GM19240 (cell line): ENCODE data around the gene ST8SIA2.
"Not testable (repeated sequence)": the region's sequence is repeated elsewhere in the genome, so short reads cannot be mapped to it uniquely, and the experiment has no call there.

Experiments used
- DNase-seq: peaks from one replicate; pipeline ENCODE4 v3.0.0; 2011; ENCODE audit warnings: low spot score; ENCODE audit not compliant: insufficient read length

Gene ST8SIA2

DNA sequence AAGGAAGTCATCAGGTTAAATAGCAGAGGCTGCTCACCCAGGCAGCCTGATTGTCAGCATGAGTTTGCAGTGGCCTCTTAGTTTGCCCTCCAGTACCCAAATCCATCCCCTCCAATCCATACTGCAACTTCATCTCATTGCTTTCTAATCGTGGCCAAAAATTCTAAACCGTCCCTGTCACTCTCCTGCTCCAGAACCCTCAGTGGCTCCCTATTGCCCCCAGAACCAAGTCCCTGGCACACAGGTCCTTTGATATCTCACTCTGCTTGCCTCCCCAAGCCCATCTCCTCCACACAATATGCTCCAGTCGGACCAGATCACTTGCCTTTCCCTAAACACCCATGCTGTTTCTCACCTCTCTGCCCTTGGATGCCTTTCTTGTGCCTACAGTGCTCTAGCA, 49.7 kb downstream of the ST8SIA2 start:
- DNase-seq: no peak

- no peak for DNase-seq
Measured at GRCh38 chr15:92444631-92445030, 51.0 kb downstream of the ST8SIA2 start.

DNA sequence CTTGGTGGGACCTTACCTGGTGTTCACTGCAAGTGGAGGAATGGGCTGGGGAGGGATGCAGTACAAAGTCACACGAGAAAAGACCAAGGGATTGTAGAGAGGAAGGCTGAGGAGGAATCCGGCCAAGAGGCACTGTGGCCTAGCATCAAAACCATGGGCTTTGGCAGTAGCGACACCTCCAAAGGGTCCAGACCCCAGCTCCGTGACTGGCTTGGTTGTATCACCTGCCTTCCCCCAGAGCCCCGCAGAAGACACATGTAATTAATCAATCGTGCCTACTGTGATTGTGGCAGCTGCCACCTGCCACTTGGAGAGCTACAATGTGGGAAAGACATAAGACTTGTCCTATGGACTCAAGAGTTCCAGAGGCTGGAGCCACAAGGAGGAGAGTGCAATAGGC, 54.7 kb downstream of the ST8SIA2 start:
- DNase-seq: no peak

- DNase-seq: no peak
Measured at GRCh38 chr15:92449476-92449875, 55.8 kb downstream of the ST8SIA2 start.

GRCh38 chr15:92451225-92451825, 57.6 kb downstream of the ST8SIA2 start:
- DNase-seq: no peak

- no peak for DNase-seq
Measured at GRCh38 chr15:92452143-92452542, 58.5 kb downstream of the ST8SIA2 start.

GRCh38 chr15:92453607-92454006, 59.9 kb downstream of the ST8SIA2 start:
- DNase-seq: no peak

DNA sequence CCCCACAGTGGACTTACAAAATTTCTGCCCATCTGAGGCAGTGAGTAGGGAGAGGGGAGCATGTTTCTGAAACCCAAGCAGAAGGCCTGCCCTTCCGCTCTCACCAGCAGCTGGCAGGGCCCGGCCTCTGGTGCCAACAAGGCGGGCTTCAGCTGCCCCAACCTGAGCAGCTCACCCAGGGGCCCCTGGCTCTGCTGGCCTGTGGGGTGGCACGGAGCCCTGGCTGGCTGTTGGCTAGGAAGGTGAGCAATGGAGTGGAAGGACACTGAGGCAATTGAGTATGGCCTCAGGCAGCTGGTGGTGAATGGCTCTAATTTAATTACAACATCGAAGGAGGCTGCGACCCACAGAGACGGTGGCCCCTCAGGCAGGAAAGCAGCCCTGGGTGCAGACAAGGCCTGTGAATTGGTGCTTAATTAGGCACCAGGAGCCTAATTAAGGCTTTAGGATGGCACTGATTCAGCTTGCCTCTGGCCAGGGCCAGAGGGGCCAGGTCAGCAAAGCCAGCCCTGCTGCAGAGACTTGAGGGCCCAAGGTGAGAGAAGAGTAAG, 60.9 kb downstream of the ST8SIA2 start:
- no peak for DNase-seq

- DNase-seq: no peak
Measured at GRCh38 chr15:92455271-92455670, 61.6 kb downstream of the ST8SIA2 start.

- DNase-seq: no peak
Measured at GRCh38 chr15:92457471-92458041, 63.9 kb downstream of the ST8SIA2 start.

GRCh38 chr15:92460023-92460422, 66.3 kb downstream of the ST8SIA2 start:
- DNase-seq: no peak

GRCh38 chr15:92462424-92463125, 68.9 kb downstream of the ST8SIA2 start:
- DNase-seq: no peak

DNA sequence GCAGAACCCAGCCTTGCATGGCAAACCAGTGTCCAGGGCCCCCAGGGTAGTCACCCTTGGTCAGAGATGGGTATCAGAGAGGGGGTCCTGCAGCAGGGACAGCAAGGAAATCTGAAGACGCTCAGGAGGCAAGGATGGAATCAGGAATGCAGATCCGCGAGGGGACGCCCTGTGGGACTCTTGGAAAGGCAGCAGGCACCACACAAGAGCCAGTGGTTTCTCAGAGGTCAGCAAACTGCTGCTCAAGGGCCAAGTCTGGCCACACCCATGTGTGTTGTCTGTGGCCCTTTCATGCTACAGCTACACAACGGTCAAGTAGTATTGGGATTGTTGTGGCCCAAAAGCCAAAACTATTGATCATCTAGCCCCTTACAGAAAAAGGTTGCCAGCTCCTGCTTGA, 69.7 kb downstream of the ST8SIA2 start:
- DNase-seq: no peak

GRCh38 chr15:92463826-92464225, 70.1 kb downstream of the ST8SIA2 start:
- DNase-seq: no peak

GRCh38 chr15:92466834-92467233, 73.2 kb downstream of the ST8SIA2 start:
- no peak for DNase-seq

- DNase-seq: no peak
Measured at GRCh38 chr15:92467245-92467644, 73.6 kb downstream of the ST8SIA2 start.

- DNase-seq: no peak
Measured at GRCh38 chr15:92468991-92469390, 75.3 kb downstream of the ST8SIA2 start.

DNA sequence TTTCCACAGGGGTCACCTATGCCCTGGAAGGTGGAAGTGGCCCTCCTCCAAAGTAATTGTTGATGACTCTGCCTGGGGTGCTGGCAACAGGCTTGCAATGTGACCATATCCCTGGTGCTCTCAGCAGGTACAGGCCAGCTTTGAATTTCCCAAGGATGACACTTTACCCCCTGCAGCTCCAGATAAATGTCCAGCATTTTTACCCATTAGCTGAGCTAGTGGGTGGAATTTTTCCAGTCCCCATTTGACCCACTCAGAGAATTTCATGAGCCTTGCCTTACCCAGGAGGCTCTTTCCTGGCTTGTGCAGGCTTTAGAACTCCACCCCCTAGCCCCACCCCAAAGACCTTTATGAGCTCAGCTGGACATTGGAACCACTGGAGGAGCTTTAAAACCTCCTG, 77.6 kb downstream of the ST8SIA2 start:
- no peak for DNase-seq

DNA sequence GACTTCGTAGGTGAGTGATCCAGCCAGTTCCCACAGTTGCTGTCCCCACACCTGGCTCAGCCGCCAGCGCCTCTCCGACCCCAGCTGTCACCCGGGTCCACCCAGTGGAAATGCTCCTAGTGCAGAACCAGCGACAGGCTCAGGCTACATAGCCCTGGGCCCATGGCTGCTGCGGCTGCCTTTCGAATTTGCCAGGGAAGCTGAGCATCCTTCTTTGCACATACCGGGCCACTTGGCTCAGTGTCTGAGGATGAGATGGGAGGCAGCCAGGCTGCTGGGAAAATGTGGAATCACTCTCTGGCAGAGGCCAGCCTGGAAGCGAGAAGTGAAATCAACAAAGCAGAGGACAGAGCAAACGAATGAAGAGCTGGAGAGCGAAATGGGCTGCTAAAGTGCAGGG, 80.1 kb downstream of the ST8SIA2 start:
- no peak for DNase-seq

DNA sequence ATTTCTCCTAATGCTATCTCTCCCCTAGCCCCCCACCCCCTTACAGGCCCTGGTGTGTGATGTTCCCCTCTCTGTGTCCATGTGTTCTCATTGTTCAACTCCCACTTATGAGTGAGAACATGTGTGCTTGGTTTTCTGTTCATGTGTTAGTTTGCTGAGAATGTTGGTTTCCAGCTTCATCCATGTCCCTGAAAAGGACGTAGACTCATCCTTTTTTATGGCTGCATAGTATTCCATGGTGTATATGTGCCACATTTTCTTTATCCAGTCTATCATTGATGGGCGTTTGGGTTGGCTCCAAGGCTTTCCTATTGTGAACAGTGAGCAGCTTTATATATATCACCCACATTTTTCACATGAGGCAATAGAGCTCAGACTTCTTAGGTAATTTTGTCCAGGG, 86.0 kb downstream of the ST8SIA2 start:
- DNase-seq: not testable (repeated sequence)

DNA sequence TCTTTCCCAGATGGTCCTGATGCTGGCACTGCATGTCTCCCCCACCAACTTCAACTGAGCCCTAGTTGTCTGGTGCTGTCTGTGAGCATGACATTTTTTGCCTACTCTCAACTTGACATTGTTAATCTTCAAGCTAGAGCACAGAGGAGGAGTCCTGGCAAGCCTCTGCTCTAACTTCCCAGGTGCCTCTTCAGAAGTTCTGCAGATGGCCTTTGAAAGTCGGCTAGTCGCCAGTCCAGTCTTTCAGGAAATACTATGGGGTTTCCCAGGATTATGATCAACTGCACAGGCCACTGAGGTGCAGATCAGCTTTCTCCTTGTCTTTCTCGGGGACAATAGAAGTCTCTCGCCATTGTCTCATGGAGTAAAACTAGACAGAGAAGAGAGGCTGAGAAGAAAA, 86.7 kb downstream of the ST8SIA2 start:
- DNase-seq: no peak

- DNase-seq: no peak
Measured at GRCh38 chr15:92485441-92485840, 91.8 kb downstream of the ST8SIA2 start.
